Smooth muscle cell (in vitro differentiated cells): ENCODE data around the gene PAH. TPM values are rescaled to one million over a fixed set of nuclear protein-coding genes. Genes with fewer than 3 reads are reported as not detected.

ENCODE experiments used
- DNase-seq: peaks from one replicate; lab custom pipeline; 2025; ENCODE audit not compliant: unreplicated experiment; lab: John Stamatoyannopoulos, UW
- H2AFZ ChIP-seq: fragments of 200-600 bp; sonication (generic); 2 replicates; pipeline ENCODE4 v1.6.0; 2016; ENCODE audit warnings: antibody characterized with exemption, low read depth, mild to moderate bottlenecking
- H3F3A ChIP-seq: fragments of 200-600 bp; sonication (generic); 2 replicates; pipeline ENCODE4 v1.6.0; 2017; ENCODE audit warnings: antibody characterized with exemption, low read depth
- H3K27ac ChIP-seq: fragments of 200-600 bp; sonication (generic); 2 replicates; pipeline ENCODE4 v1.5.1; 2016; ENCODE audit warnings: low read depth, mild to moderate bottlenecking
- H3K27me3 ChIP-seq: fragments of 200-600 bp; sonication (generic); 2 replicates; pipeline ENCODE4 v1.6.1; 2016; ENCODE audit warnings: low read depth, mild to moderate bottlenecking
- H3K36me3 ChIP-seq: fragments of 200-600 bp; sonication (generic); 2 replicates; pipeline ENCODE4 v1.5.1; 2016; ENCODE audit warnings: low read depth
- H3K4me1 ChIP-seq: fragments of 200-600 bp; sonication (generic); 2 replicates; pipeline ENCODE4 v1.5.1; 2016; ENCODE audit warnings: low read depth
- H3K4me2 ChIP-seq: fragments of 200-600 bp; sonication (generic); 2 replicates; pipeline ENCODE4 v1.6.0; 2016; ENCODE audit warnings: mild to moderate bottlenecking
- H3K4me3 ChIP-seq: fragments of 200-600 bp; sonication (generic); 2 replicates; pipeline ENCODE4 v1.5.1; 2016; ENCODE audit warnings: mild to moderate bottlenecking
- H3K79me2 ChIP-seq: fragments of 200-600 bp; sonication (generic); 2 replicates; pipeline ENCODE4 v1.6.0; 2016; ENCODE audit warnings: low read depth, mild to moderate bottlenecking
- H3K9ac ChIP-seq: fragments of 200-600 bp; sonication (generic); 2 replicates; pipeline ENCODE4 v1.6.0; 2016; ENCODE audit warnings: low read depth
- H3K9me3 ChIP-seq: fragments of 200-600 bp; sonication (generic); replicated peaks from 2 replicates; pipeline ENCODE4 v1.5.1; 2016; ENCODE audit warnings: low read depth
- H4K20me1 ChIP-seq: fragments of 200-600 bp; sonication (generic); 2 replicates; pipeline ENCODE4 v1.6.0; 2016; ENCODE audit warnings: low read depth
- CTCF ChIP-seq: fragments of 200-600 bp; sonication (generic); IDR thresholded peaks from 2 replicates; pipeline ENCODE4 v1.5.1; 2017; ENCODE audit warnings: borderline replicate concordance, mild to moderate bottlenecking, antibody characterized with exemption; ENCODE audit not compliant: insufficient read depth, poor library complexity, severe bottlenecking
- WGBS: methylation state at CpG from one replicate; pipeline ENCODE4 v1.1.7; 2016; ENCODE audit warnings: low lambda C conversion rate; 5-methylcytosine and 5-hydroxymethylcytosine counted together
- polyA plus RNA-seq: library from polyadenylated mRNA; unstranded; fragments of >200 nt; fragmentation: Nextera tagmentation; extraction: Ambion mirVana; gene quantifications from 2 replicates; pipeline ENCODE4 v1.2.1, GENCODE V29; 2016
- total RNA-seq: library from RNA; depleted of rRNA; stranded (reverse); fragments of >200 nt; gene quantifications from 2 replicates; pipeline ENCODE4 v1.2.3, GENCODE V29; 2014

PAH gene
- total and polyA plus RNA-seq, 2 experiments from 2014 or later, result not detected

GRCh38 chr12:102821149-102821548, 95.9 kb downstream of the PAH start:
- Histone ChIP-seq H3K36me3 (no peaks in the 10 kb centered on the region), H3K9ac (no peak overlapping the region), H3K27me3 (peaks cover 61% of the 10 kb centered on the region), H3K4me2 (no peak overlapping the region), H3K4me3 (no peak overlapping the region), H3K9me3 (no peaks in the 10 kb centered on the region), H2AFZ (no peak overlapping the region), H3K79me2 (no peaks in the 10 kb centered on the region), H3K4me1 (no peaks in the 10 kb centered on the region), H4K20me1 (no peaks in the 10 kb centered on the region), H3K27ac (no peak overlapping the region), H3F3A (no peaks in the 10 kb centered on the region)
- DNase-seq, result no peak
- WGBS, result 78% methylated on average over 5 of the region's 5 CpGs
- no peak for TF ChIP-seq CTCF

- no peaks in the 10 kb centered on the region for H3K4me1 ChIP-seq
- H2AFZ ChIP-seq, result no peak overlapping the region
- 19% methylated on average over 5 of the region's 5 CpGs for WGBS
- no peak overlapping the region for H3K4me2 ChIP-seq
- peaks cover 31% of the 10 kb centered on the region for H3K27me3 ChIP-seq
- DNase-seq, result no peak
- no peaks in the 10 kb centered on the region for H3K36me3 ChIP-seq
- no peaks in the 10 kb centered on the region for H3F3A ChIP-seq
- H3K9me3 ChIP-seq, result no peaks in the 10 kb centered on the region
- H4K20me1 ChIP-seq, result no peaks in the 10 kb centered on the region
- TF ChIP-seq CTCF, result peak; percentile 72
- H3K27ac ChIP-seq, result no peak overlapping the region
- H3K4me3 ChIP-seq, result no peak overlapping the region
- H3K9ac ChIP-seq, result no peak overlapping the region
- H3K79me2 ChIP-seq, result no peaks in the 10 kb centered on the region
These were observed 100.1 kb downstream of the PAH start for GRCh38 chr12:102816816-102817434.

- H3K9ac ChIP-seq, result no peak overlapping the region
- no peaks in the 10 kb centered on the region for H3K9me3 ChIP-seq
- no peaks in the 10 kb centered on the region for H3F3A ChIP-seq
- no peak overlapping the region for H2AFZ ChIP-seq
- no peak overlapping the region for H3K4me2 ChIP-seq
- no peak overlapping the region for H3K4me3 ChIP-seq
- H3K27ac ChIP-seq, result no peak overlapping the region
- H3K4me1 ChIP-seq, result no peaks in the 10 kb centered on the region
- 83% methylated on average over 2 of the region's 2 CpGs for WGBS
- no peak for DNase-seq
- H4K20me1 ChIP-seq, result no peaks in the 10 kb centered on the region
- H3K36me3 ChIP-seq, result no peaks in the 10 kb centered on the region
- no peaks in the 10 kb centered on the region for H3K79me2 ChIP-seq
- no peak for TF ChIP-seq CTCF
- H3K27me3 ChIP-seq, result peaks cover 16% of the 10 kb centered on the region
These were observed 102.2 kb downstream of the PAH start for GRCh38 chr12:102814691-102815367.

- Histone ChIP-seq H3K27ac (no peak overlapping the region), H3K9ac (no peak overlapping the region), H4K20me1 (no peaks in the 10 kb centered on the region), H3K4me1 (no peaks in the 10 kb centered on the region), H3F3A (no peaks in the 10 kb centered on the region), H3K4me3 (no peak overlapping the region), H3K9me3 (no peaks in the 10 kb centered on the region), H3K27me3 (peaks cover 10% of the 10 kb centered on the region), H3K4me2 (no peak overlapping the region), H2AFZ (no peak overlapping the region), H3K36me3 (no peaks in the 10 kb centered on the region), H3K79me2 (no peaks in the 10 kb centered on the region)
- WGBS, result 42% methylated on average over 8 of the region's 8 CpGs
- no peak for TF ChIP-seq CTCF
- no peak for DNase-seq
These were observed 104.7 kb downstream of the PAH start for GRCh38 chr12:102812344-102812743.
